Thoracic aorta (tissue), 2 donors: ENCODE results near the gene CLSTN2. TPM values are rescaled to one million over a fixed set of nuclear protein-coding genes. Genes with fewer than 3 reads are reported as not detected.

ENCODE experiments used
- ATAC-seq: fragments of 150-250 bp; one replicate; pipeline ENCODE4 v1.8.0; 2017; ENCODE audit warnings: low read depth; ENCODE audit not compliant: insufficient number of reproducible peaks, low FRiP score
- DNase-seq: peaks from one replicate; pipeline ENCODE4 v3.0.0-alpha.2; 2020; ENCODE audit warnings: low spot score
- H3K27ac ChIP-seq, 2 donors: fragments of 200-600 bp; sonication (generic); 1 replicate in 1 of 2; 2 replicates in 1 of 2; pipeline ENCODE4 v1.5.1; 2016; ENCODE audit warnings: mild to moderate bottlenecking in 2 of 2, moderate library complexity in 2 of 2
- H3K27me3 ChIP-seq: fragments of 200-600 bp; sonication (generic); replicated peaks from 2 replicates; pipeline ENCODE4 v1.6.0; 2016; ENCODE audit warnings: mild to moderate bottlenecking; ENCODE audit not compliant: insufficient read depth
- H3K36me3 ChIP-seq: fragments of 200-600 bp; sonication (generic); one replicate; pipeline ENCODE4 v1.5.1; 2016
- H3K4me1 ChIP-seq, 2 donors: fragments of 200-600 bp; sonication (generic); 1 replicate in 1 of 2; 2 replicates in 1 of 2; pipeline versions ENCODE4 v1.5.1 to v1.6.0; 2016; ENCODE audit warnings: low read depth in 2 of 2, mild to moderate bottlenecking in 1 of 2; ENCODE audit not compliant: control insufficient read depth in 1 of 2
- H3K4me3 ChIP-seq: fragments of 200-600 bp; sonication (generic); 2 replicates; pipeline ENCODE4 v1.5.1; 2016; ENCODE audit warnings: mild to moderate bottlenecking
- H3K9me3 ChIP-seq: fragments of 200-600 bp; sonication (generic); 2 replicates; pipeline ENCODE4 v1.5.1; 2016
- CTCF ChIP-seq: fragments of 200-600 bp; sonication (generic); IDR thresholded peaks from one replicate; pipeline ENCODE4 v1.5.1; 2019; ENCODE audit warnings: antibody characterized with exemption
- total RNA-seq, 2 donors: library from RNA; depleted of rRNA; stranded (reverse); fragments of >200 nt; gene quantifications; one replicate each; pipeline versions ENCODE4 v1.1.0 to v1.2.3, GENCODE V29; 2016

Gene CLSTN2
- total RNA-seq, 2 donors from 2014 or later, result 7.6 to 15.7 TPM

- no peak for ATAC-seq
- H3K36me3 ChIP-seq, result no peaks in the 10 kb centered on the region
- H3K4me1 ChIP-seq, result no peaks in the 10 kb centered on the region
- no peaks in the 10 kb centered on the region for H3K27me3 ChIP-seq
- H3K9me3 ChIP-seq, result no peaks in the 10 kb centered on the region
- TF ChIP-seq CTCF, result no peak
- no peak overlapping the region for H3K4me3 ChIP-seq
- no peak for DNase-seq
- no peak overlapping the region for H3K27ac ChIP-seq
These were observed 622.5 kb downstream of the CLSTN2 start for GRCh38 chr3:140557476-140557875.

- H3K4me3 ChIP-seq, result no peak overlapping the region
- no peaks in the 10 kb centered on the region for H3K27me3 ChIP-seq
- DNase-seq (no peak), ATAC-seq (no peak)
- H3K27ac ChIP-seq, result no peak overlapping the region
- TF ChIP-seq CTCF, result no peak
- no peaks in the 10 kb centered on the region for H3K9me3 ChIP-seq
- H3K4me1 ChIP-seq, result no peaks in the 10 kb centered on the region
- H3K36me3 ChIP-seq, result no peaks in the 10 kb centered on the region
These were observed 624.6 kb downstream of the CLSTN2 start for GRCh38 chr3:140559546-140559945.

- H3K4me1 ChIP-seq, result no peaks in the 10 kb centered on the region
- no peak for ATAC-seq
- H3K4me3 ChIP-seq, result no peak overlapping the region
- no peaks in the 10 kb centered on the region for H3K9me3 ChIP-seq
- no peaks in the 10 kb centered on the region for H3K36me3 ChIP-seq
- H3K27ac ChIP-seq, result no peak overlapping the region
- no peaks in the 10 kb centered on the region for H3K27me3 ChIP-seq
- no peak for TF ChIP-seq CTCF
- DNase-seq, result no peak
These were observed 628.3 kb downstream of the CLSTN2 start for GRCh38 chr3:140563206-140563760.

GRCh38 chr3:140568131-140568530, 633.1 kb downstream of the CLSTN2 start:
- Histone ChIP-seq H3K9me3 (no peaks in the 10 kb centered on the region), H3K4me3 (no peak overlapping the region)

GRCh38 chr3:140568842-140569520, 634.0 kb downstream of the CLSTN2 start:
- Histone ChIP-seq H3K36me3 (no peaks in the 10 kb centered on the region), H3K9me3 (no peaks in the 10 kb centered on the region), H3K27ac (no peak overlapping the region), H3K4me1 (no peaks in the 10 kb centered on the region), H3K27me3 (no peaks in the 10 kb centered on the region), H3K4me3 (no peak overlapping the region)
- no peak for ATAC-seq
- TF ChIP-seq CTCF, result no peak
- DNase-seq, result no peak

More at GRCh38 chr3:140568131-140568530, 633.1 kb downstream of the CLSTN2 start:
- ATAC-seq, result no peak
- Histone ChIP-seq H3K36me3 (no peaks in the 10 kb centered on the region), H3K27ac (no peak overlapping the region), H3K4me1 (no peaks in the 10 kb centered on the region), H3K27me3 (no peaks in the 10 kb centered on the region)
- no peak for TF ChIP-seq CTCF
- DNase-seq, result no peak
